Hindlimb muscle (tissue), 1 donor: ENCODE results near the gene AOPEP. TPM values are rescaled to one million over a fixed set of nuclear protein-coding genes. Genes with fewer than 3 reads are reported as not detected.

Experiments used
- DNase-seq: peaks from one replicate; pipeline ENCODE4 v3.0.0-alpha.2; 2013
- polyA plus RNA-seq: library from polyadenylated mRNA; unstranded; fragments of 120-200 nt; gene quantifications from one replicate; pipeline ENCODE4 v1.2.1, GENCODE V29; 2013; ENCODE audit not compliant: insufficient read length

Gene AOPEP
- polyA plus RNA-seq, 1 donor: 36.1 TPM

- no peak for DNase-seq
Measured at GRCh38 chr9:94761481-94761880, 35.0 kb downstream of the AOPEP start.

GRCh38 chr9:94767331-94768072, 41.0 kb downstream of the AOPEP start:
- DNase-seq: no peak

- DNase-seq: no peak
Measured at GRCh38 chr9:94768766-94769165, 42.3 kb downstream of the AOPEP start.

GRCh38 chr9:94770334-94770733, 43.8 kb downstream of the AOPEP start:
- DNase-seq: no peak

GRCh38 chr9:94771096-94771495, 44.6 kb downstream of the AOPEP start:
- no peak for DNase-seq

- DNase-seq: no peak
Measured at GRCh38 chr9:94772144-94772543, 45.6 kb downstream of the AOPEP start.

GRCh38 chr9:94772639-94773303, 46.3 kb downstream of the AOPEP start:
- DNase-seq: peak; percentile 53

DNA sequence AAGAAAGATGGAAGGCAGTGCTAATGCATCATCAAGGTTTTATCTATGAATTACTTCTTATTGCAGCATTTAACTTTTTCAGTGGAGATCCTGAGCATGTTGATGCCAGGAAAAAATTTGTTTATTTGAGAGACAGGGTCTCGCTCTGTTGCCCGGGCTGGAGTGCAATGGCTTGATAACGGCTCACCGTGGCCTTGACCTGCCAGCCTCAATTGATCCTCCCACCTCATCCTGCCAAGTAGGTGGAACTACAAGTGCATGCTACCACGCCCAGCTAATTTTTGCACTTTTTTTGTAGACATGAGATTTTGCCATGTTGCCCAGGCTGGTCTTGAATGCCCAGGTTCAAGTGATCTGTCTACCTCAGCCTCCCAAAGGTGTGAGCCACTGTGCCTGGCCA, 47.2 kb downstream of the AOPEP start:
- no peak for DNase-seq

GRCh38 chr9:94778013-94778412, 51.5 kb downstream of the AOPEP start:
- DNase-seq: no peak

GRCh38 chr9:94779031-94779430, 52.5 kb downstream of the AOPEP start:
- DNase-seq: no peak

DNA sequence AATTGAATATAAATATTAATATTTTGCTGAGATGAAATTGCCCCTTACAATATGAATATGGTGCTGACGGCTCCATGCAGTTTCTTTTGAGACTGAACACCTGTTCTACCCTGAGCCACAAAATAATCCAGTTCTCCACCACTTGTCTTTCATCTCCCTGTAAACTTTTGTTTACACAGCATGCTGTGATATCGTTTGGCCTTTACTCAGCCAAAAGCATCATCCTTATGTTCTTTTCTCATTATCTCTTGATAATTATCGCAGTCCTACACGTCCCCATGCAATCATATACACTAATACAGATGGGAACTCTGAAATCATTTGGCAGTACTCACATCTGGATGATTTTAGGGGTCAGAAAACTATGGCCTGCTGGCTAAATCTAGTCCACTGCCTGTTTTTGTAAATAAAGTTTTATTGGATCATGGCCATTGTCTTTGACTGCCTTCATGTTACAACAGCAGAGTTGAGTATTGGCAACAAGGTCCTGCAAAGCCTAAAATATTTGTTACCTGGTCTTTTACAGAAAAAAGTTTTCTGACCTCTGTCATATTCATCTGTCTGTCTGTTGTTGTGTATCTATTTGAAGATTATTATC, 53.3 kb downstream of the AOPEP start:
- no peak for DNase-seq

DNA sequence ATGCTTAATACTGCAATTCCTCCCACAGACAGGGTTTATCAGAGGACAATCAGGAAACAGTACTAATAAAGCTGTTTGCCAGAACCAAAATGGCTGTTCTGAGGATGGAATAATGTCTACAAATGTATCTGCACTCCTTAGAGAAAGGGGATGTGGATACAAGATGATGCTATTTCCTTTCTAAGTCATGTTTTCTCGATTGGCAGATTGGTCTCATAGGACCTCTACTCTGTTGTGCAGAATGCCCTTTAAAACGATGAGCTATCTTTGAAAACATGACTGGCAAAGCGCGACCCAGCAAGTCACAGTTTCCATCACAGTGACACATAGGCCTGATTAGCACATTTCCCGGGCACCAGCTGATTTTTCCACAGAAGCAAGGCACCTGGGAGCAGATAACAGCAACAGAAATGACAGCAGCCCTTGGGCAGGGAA, 54.0 kb downstream of the AOPEP start:
- no peak for DNase-seq

DNA sequence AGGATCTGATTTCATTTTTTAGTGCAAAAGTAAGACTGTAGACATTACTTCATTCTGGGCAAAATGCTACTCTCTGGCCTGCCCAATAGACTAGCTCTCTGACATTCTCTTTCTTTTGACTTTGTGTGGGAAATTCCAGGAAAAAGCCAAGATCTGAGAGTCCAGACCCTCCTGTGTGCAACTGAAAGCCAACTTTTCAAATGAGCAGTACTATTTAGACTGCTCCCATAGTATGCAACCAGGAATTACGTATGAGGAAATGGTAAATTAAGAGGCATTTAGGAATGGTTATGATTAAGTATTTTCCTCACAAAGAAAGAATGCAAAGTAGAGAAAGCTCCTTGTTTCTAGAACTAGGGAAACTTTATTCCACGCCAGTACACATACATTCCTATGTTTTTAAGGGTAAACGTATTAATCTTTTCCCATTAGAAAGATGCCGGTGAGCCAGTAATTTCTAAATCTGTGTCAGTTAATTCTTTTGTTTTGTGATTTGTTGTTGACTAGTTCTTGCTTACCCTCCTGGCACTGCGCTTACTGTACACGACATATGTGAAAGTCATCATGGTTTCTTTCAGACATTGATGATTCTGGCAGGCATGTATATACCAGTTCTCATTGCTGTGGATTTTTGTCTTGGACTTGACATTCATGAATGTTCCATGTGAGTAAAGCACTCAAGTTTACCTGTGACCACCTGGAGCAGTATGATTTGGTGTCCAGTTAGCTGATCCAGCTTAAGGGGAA, 56.0 kb downstream of the AOPEP start:
- DNase-seq: peak; percentile 68

DNA sequence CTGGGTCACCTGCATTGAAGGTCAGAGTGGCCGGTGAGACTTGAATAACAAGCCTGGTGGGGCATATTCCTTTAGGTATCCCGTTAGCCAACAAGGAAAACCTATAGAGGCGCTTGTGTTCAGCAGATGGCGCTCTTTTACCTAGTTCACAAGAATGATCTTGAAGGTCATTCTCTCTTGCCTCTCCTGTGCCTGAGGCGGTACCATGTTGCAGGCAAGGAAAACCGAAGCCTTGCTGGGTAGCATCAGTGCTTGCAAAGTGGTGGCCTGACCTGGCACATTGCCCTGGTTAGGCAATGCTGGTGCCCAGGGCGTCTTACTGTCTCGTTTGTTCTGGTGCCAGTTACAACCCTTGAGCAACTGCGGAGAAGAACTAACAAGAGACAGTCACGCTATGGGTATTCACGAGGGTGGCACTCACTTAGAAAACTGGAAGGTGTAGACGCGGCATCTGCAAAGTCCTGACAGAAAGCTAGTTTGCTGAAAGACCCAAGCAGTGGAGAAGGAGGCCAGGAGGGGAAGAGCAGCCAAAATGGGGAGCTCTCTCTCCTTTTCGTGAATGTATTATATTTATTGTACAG, 56.7 kb downstream of the AOPEP start:
- DNase-seq: peak; percentile 69

GRCh38 chr9:94783928-94784327, 57.4 kb downstream of the AOPEP start:
- DNase-seq: no peak

GRCh38 chr9:94785215-94786169, 59.0 kb downstream of the AOPEP start:
- DNase-seq: no peak

- no peak for DNase-seq
Measured at GRCh38 chr9:94786586-94786985, 60.1 kb downstream of the AOPEP start.

- no peak for DNase-seq
Measured at GRCh38 chr9:94787266-94787665, 60.8 kb downstream of the AOPEP start.

- DNase-seq: no peak
Measured at GRCh38 chr9:94788570-94789105, 62.1 kb downstream of the AOPEP start.

- no peak for DNase-seq
Measured at GRCh38 chr9:94791435-94791834, 64.9 kb downstream of the AOPEP start.

DNA sequence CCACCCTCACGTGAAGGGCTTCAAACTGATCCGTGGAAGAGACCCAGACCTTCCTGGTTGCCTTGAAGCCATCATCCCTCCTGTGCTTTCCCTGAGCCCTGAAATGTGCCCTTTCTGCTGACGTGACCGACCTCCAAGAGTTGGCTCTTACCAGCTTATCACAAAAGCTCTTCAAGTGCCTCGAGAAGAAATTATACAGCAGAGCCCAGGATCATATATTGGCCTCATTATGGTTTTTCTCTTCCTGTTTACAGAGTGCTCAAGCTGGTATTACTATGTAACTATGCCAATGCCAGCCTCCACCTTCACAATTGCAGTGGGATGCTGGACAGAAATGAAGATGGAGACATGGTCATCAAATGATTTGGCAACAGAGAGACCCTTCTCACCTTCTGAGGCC, 66.0 kb downstream of the AOPEP start:
- no peak for DNase-seq
